ENCODE data around the gene ZNF326. TPM values are rescaled to one million over a fixed set of nuclear protein-coding genes. Genes with fewer than 3 reads are reported as not detected.

ZNF326 gene
- total RNA-seq, 2 donors from 2014 or later = 35.5 to 46.2 TPM

Other genes with a start within 250 kb of the ZNF326 start
- 10 to 100 TPM; 28.3 to 33.5 TPM for gene LRRC8D, start 174.1 kb upstream of the ZNF326 start, total RNA-seq

Data from T-helper 17 cell (primary cell).